ENCODE results near the gene SLC25A17.
"Not testable (repeated sequence)": the region's sequence is repeated elsewhere in the genome, so short reads cannot be mapped to it uniquely, and the experiment has no call there.

Gene SLC25A17

GRCh38 chr22:40759294-40759840, 59.8 kb downstream of the SLC25A17 start:
- no peaks in the 10 kb centered on the region for H3K4me1 ChIP-seq (ENCODE audit: control insufficient read depth, insufficient read depth, low read length)
- no peak overlapping the region for H3K4me3 ChIP-seq (ENCODE audit: insufficient read depth, low read depth, low read length)
- H3K27me3 ChIP-seq (ENCODE audit: control insufficient read depth, insufficient read depth, low read length, poor library complexity, severe bottlenecking): no peaks in the 10 kb centered on the region
- no peaks in the 10 kb centered on the region for H3K9me3 ChIP-seq (ENCODE audit: control insufficient read depth, low read length)
- H3K27ac ChIP-seq (ENCODE audit: insufficient read depth, low read depth, low read length, poor library complexity, severe bottlenecking): no peak overlapping the region
- WGBS, 2 experiments: 95% methylated on average over 5 to 6 of the region's 6 CpGs
- H3K36me3 ChIP-seq (ENCODE audit: control insufficient read depth, insufficient read depth, low read length): no peaks in the 10 kb centered on the region

- H3K27me3 ChIP-seq (ENCODE audit: control insufficient read depth, insufficient read depth, low read length, poor library complexity, severe bottlenecking): not testable (repeated sequence)
These were observed 60.3 kb downstream of the SLC25A17 start for GRCh38 chr22:40758851-40759250.

GRCh38 chr22:40758390-40758789, 60.8 kb downstream of the SLC25A17 start:
- Histone ChIP-seq H3K36me3 (ENCODE audit: control insufficient read depth, insufficient read depth, low read length) (no peaks in the 10 kb centered on the region), H3K4me1 (ENCODE audit: control insufficient read depth, insufficient read depth, low read length) (no peaks in the 10 kb centered on the region), H3K27me3 (ENCODE audit: control insufficient read depth, insufficient read depth, low read length, poor library complexity, severe bottlenecking) (no peaks in the 10 kb centered on the region), H3K9me3 (ENCODE audit: control insufficient read depth, low read length) (no peaks in the 10 kb centered on the region), H3K27ac (ENCODE audit: insufficient read depth, low read depth, low read length, poor library complexity, severe bottlenecking) (no peak overlapping the region), H3K4me3 (ENCODE audit: insufficient read depth, low read depth, low read length) (no peak overlapping the region)
- WGBS, 2 experiments: 96% methylated on average over 3 of the region's 3 CpGs

More at GRCh38 chr22:40758851-40759250, 60.3 kb downstream of the SLC25A17 start:
- not testable (repeated sequence) for H3K36me3 ChIP-seq (ENCODE audit: control insufficient read depth, insufficient read depth, low read length); H3K4me1 ChIP-seq (ENCODE audit: control insufficient read depth, insufficient read depth, low read length); H3K9me3 ChIP-seq (ENCODE audit: control insufficient read depth, low read length); H3K4me3 ChIP-seq (ENCODE audit: insufficient read depth, low read depth, low read length); H3K27ac ChIP-seq (ENCODE audit: insufficient read depth, low read depth, low read length, poor library complexity, severe bottlenecking)
- 86 to 94% methylated on average over 13 of the region's 13 CpGs for WGBS, 2 experiments

- Histone ChIP-seq H3K4me1 (ENCODE audit: control insufficient read depth, insufficient read depth, low read length) (no peaks in the 10 kb centered on the region), H3K4me3 (ENCODE audit: insufficient read depth, low read depth, low read length) (no peak overlapping the region), H3K27me3 (ENCODE audit: control insufficient read depth, insufficient read depth, low read length, poor library complexity, severe bottlenecking) (no peaks in the 10 kb centered on the region), H3K36me3 (ENCODE audit: control insufficient read depth, insufficient read depth, low read length) (no peaks in the 10 kb centered on the region), H3K27ac (ENCODE audit: insufficient read depth, low read depth, low read length, poor library complexity, severe bottlenecking) (no peak overlapping the region), H3K9me3 (ENCODE audit: control insufficient read depth, low read length) (no peaks in the 10 kb centered on the region)
- WGBS, 2 experiments: 98 to 99% methylated on average over 2 to 3 of the region's 3 CpGs
These were observed 62.1 kb downstream of the SLC25A17 start for GRCh38 chr22:40757071-40757470.

GRCh38 chr22:40753114-40753513, 66.0 kb downstream of the SLC25A17 start:
- no peaks in the 10 kb centered on the region for H3K36me3 ChIP-seq (ENCODE audit: control insufficient read depth, insufficient read depth, low read length)

GRCh38 chr22:40751250-40751649, 67.9 kb downstream of the SLC25A17 start:
- Histone ChIP-seq H3K4me1 (ENCODE audit: control insufficient read depth, insufficient read depth, low read length) (no peaks in the 10 kb centered on the region), H3K9me3 (ENCODE audit: control insufficient read depth, low read length) (no peaks in the 10 kb centered on the region), H3K27me3 (ENCODE audit: control insufficient read depth, insufficient read depth, low read length, poor library complexity, severe bottlenecking) (no peaks in the 10 kb centered on the region), H3K4me3 (ENCODE audit: insufficient read depth, low read depth, low read length) (no peak overlapping the region), H3K36me3 (ENCODE audit: control insufficient read depth, insufficient read depth, low read length) (no peaks in the 10 kb centered on the region), H3K27ac (ENCODE audit: insufficient read depth, low read depth, low read length, poor library complexity, severe bottlenecking) (no peak overlapping the region)
- WGBS, 2 experiments: 89% methylated on average over 2 to 3 of the region's 3 CpGs

More at GRCh38 chr22:40753114-40753513, 66.0 kb downstream of the SLC25A17 start:
- H3K4me3 ChIP-seq (ENCODE audit: insufficient read depth, low read depth, low read length): no peak overlapping the region
- H3K9me3 ChIP-seq (ENCODE audit: control insufficient read depth, low read length): no peaks in the 10 kb centered on the region
- H3K4me1 ChIP-seq (ENCODE audit: control insufficient read depth, insufficient read depth, low read length): no peaks in the 10 kb centered on the region
- H3K27ac ChIP-seq (ENCODE audit: insufficient read depth, low read depth, low read length, poor library complexity, severe bottlenecking): no peak overlapping the region
- no peaks in the 10 kb centered on the region for H3K27me3 ChIP-seq (ENCODE audit: control insufficient read depth, insufficient read depth, low read length, poor library complexity, severe bottlenecking)
- WGBS, 2 experiments: 96 to 97% methylated on average over 11 of the region's 11 CpGs

- Histone ChIP-seq H3K27me3 (ENCODE audit: control insufficient read depth, insufficient read depth, low read length, poor library complexity, severe bottlenecking) (no peaks in the 10 kb centered on the region), H3K4me1 (ENCODE audit: control insufficient read depth, insufficient read depth, low read length) (no peaks in the 10 kb centered on the region), H3K27ac (ENCODE audit: insufficient read depth, low read depth, low read length, poor library complexity, severe bottlenecking) (no peak overlapping the region)
These were observed 69.3 kb downstream of the SLC25A17 start for GRCh38 chr22:40749829-40750228.

GRCh38 chr22:40748388-40749355, 70.5 kb downstream of the SLC25A17 start:
- no peaks in the 10 kb centered on the region for H3K27me3 ChIP-seq (ENCODE audit: control insufficient read depth, insufficient read depth, low read length, poor library complexity, severe bottlenecking)
- H3K4me1 ChIP-seq (ENCODE audit: control insufficient read depth, insufficient read depth, low read length): no peaks in the 10 kb centered on the region
- 94 to 96% methylated on average over 19 of the region's 19 CpGs for WGBS, 2 experiments
- no peak overlapping the region for H3K4me3 ChIP-seq (ENCODE audit: insufficient read depth, low read depth, low read length)
- H3K9me3 ChIP-seq (ENCODE audit: control insufficient read depth, low read length): no peaks in the 10 kb centered on the region
- no peaks in the 10 kb centered on the region for H3K36me3 ChIP-seq (ENCODE audit: control insufficient read depth, insufficient read depth, low read length)
- H3K27ac ChIP-seq (ENCODE audit: insufficient read depth, low read depth, low read length, poor library complexity, severe bottlenecking): no peak overlapping the region

More at GRCh38 chr22:40749829-40750228, 69.3 kb downstream of the SLC25A17 start:
- no peak overlapping the region for H3K4me3 ChIP-seq (ENCODE audit: insufficient read depth, low read depth, low read length)
- no peaks in the 10 kb centered on the region for H3K9me3 ChIP-seq (ENCODE audit: control insufficient read depth, low read length)
- no peaks in the 10 kb centered on the region for H3K36me3 ChIP-seq (ENCODE audit: control insufficient read depth, insufficient read depth, low read length)

- WGBS, 2 experiments: 90 to 98% methylated on average over 1 of the region's 1 CpG
- H3K4me1 ChIP-seq (ENCODE audit: control insufficient read depth, insufficient read depth, low read length): no peaks in the 10 kb centered on the region
These were observed 71.8 kb downstream of the SLC25A17 start for GRCh38 chr22:40747361-40747760.

GRCh38 chr22:40746428-40747220, 72.5 kb downstream of the SLC25A17 start:
- 93 to 95% methylated on average over 5 to 6 of the region's 12 CpGs for WGBS, 2 experiments
- Histone ChIP-seq H3K4me1 (ENCODE audit: control insufficient read depth, insufficient read depth, low read length) (no peaks in the 10 kb centered on the region), H3K27me3 (ENCODE audit: control insufficient read depth, insufficient read depth, low read length, poor library complexity, severe bottlenecking) (no peaks in the 10 kb centered on the region), H3K9me3 (ENCODE audit: control insufficient read depth, low read length) (no peaks in the 10 kb centered on the region), H3K27ac (ENCODE audit: insufficient read depth, low read depth, low read length, poor library complexity, severe bottlenecking) (no peak overlapping the region), H3K36me3 (ENCODE audit: control insufficient read depth, insufficient read depth, low read length) (no peaks in the 10 kb centered on the region), H3K4me3 (ENCODE audit: insufficient read depth, low read depth, low read length) (no peak overlapping the region)

More at GRCh38 chr22:40747361-40747760, 71.8 kb downstream of the SLC25A17 start:
- no peaks in the 10 kb centered on the region for H3K27me3 ChIP-seq (ENCODE audit: control insufficient read depth, insufficient read depth, low read length, poor library complexity, severe bottlenecking)
- no peak overlapping the region for H3K4me3 ChIP-seq (ENCODE audit: insufficient read depth, low read depth, low read length)
- H3K36me3 ChIP-seq (ENCODE audit: control insufficient read depth, insufficient read depth, low read length): no peaks in the 10 kb centered on the region
- no peaks in the 10 kb centered on the region for H3K9me3 ChIP-seq (ENCODE audit: control insufficient read depth, low read length)
- no peak overlapping the region for H3K27ac ChIP-seq (ENCODE audit: insufficient read depth, low read depth, low read length, poor library complexity, severe bottlenecking)

All from ectodermal cell (in vitro differentiated cells).